ENCODE data around the gene GNA12.
"Not testable (repeated sequence)": the region's sequence is repeated elsewhere in the genome, so short reads cannot be mapped to it uniquely, and the experiment has no call there.

The GNA12 gene

DNA sequence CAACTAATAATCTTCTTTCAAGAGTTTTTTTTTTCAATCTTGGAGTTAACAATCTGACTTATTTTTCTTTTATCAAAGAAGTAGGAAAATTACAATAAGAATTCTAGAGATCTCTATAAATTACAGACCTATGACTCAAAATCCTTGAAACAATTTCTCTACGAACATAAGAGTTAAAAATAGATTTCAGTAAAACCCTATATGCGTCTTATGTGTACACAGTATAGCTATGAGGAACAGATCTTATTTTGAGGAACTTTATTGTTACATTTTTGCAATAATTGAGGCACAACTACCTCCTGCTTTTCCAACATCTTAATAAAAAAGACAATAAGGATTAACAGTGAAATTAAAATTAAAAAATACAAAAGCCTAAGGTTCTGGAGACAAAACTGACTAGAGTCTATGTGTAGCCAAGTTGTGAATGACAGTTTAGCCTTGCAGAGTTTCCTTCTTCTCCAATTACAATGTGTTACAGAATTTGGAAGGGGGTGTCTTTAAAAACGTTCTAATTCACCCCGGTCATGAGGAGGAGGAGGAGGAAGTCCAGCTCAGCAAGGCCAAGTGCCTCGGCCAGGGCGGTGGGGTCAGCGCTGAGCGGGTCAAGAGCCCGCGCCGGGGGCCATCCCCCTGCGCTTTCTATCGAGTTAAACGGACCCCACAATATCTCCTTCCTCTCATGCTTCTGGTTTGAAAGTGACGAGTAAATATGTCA lies 115.6 kb downstream of the GNA12 start:
- no peak for DNase-seq (ENCODE audit: low read depth in 3 of 3)

GRCh38 chr7:2727206-2727605 lies 116.9 kb downstream of the GNA12 start:
- not testable (repeated sequence) for DNase-seq (ENCODE audit: low read depth in 3 of 3)

DNA sequence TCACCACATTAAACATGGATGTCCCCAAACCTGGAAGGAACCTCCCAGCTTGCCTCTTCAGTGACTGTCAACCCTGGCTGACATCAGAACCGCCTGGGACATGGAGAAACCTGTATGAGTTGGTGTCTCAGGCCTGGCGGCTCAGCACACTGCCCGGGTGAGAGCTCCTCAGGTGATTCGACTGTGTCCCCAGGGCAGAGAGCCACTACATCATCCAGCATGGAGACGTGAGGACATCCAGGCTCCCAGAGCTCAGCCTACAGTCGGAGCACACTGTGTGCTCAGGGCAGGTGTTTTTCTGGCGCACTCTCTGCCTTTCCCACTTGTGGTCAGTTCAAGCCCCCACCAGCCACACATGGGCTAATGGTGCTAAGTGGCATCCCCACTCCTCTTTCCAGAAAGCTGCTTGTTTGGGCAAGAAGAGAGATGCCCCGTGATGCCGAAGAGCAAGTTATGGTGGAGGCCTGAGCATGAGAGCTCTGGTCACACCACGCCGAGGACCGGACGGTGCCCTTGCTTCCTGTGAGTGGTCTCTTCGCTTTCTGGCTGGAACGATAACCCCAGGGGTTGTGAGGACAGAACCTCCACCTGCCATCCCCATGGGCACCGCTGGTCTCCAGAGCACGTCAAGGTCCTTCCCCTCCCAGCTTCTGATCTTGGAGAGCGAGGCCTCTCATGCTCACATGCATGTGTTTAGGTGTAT lies 117.6 kb downstream of the GNA12 start:
- DNase-seq (ENCODE audit: low read depth in 3 of 3): no peak

- DNase-seq (ENCODE audit: low read depth in 3 of 3): no peak
These were observed 118.7 kb downstream of the GNA12 start for GRCh38 chr7:2725178-2726105.

GRCh38 chr7:2724453-2725177 lies 119.5 kb downstream of the GNA12 start:
- no peak for DNase-seq (ENCODE audit: low read depth in 3 of 3)

DNA sequence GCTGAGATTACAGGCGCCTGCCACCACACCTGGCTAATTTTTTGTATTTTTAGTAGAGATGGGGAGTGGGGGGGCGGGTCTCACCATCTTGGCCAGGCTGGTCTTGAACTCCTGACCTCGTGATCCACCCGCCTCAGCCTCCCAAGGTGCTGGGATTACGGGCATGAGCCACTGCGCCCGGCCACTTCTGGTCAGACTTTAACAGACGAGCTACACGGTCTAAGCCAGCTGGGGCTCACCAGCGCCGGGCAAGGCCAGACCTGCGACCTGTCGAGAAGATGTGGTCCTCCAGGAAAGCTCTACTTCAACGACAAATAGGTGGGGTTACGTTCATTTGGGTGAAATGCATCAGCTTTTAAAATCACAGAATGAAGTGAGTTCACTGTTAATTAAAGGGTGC lies 120.1 kb downstream of the GNA12 start:
- DNase-seq (ENCODE audit: low read depth in 3 of 3): not testable (repeated sequence)

DNA sequence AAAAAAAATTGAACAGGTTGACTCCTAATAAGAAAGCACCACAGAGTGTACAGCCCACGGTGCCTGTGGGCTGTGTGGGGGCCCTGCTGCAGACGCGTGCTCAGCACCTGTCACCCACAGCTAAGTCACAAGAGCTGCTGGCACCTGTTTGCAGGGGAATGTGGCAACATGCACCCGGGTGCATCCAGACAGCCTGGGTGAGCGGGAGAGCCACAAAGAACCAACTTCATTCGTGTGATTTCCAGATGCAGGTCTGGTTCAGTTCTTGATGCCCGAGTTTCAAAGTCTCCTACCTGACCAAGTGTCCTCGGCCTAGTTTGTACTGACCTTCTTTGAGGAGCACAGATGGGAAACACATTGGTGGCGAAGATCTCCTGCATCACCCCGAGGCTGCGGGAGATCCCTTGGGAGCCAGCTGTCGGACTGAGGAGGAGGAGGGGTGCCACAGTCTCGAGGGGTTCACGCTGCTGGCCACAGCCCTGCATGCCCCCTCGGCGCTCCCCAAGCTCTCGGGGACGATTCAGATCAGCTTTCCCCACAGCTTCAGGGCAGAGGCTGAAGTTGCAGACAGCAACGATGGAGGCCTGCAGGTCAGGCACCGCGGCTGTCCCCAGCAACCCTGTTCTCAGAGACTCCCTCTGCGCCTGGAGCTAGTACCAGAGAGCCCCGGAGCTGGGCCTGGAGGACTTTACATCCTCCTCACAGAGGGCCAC lies 120.8 kb downstream of the GNA12 start:
- no peak for DNase-seq (ENCODE audit: low read depth in 3 of 3)

- DNase-seq (ENCODE audit: low read depth in 3 of 3): no peak
These were observed 121.5 kb downstream of the GNA12 start for GRCh38 chr7:2722591-2722990.

GRCh38 chr7:2721842-2722241 lies 122.3 kb downstream of the GNA12 start:
- no peak for DNase-seq (ENCODE audit: low read depth in 3 of 3)

- DNase-seq (ENCODE audit: low read depth in 3 of 3): no peak
These were observed 124.1 kb downstream of the GNA12 start for GRCh38 chr7:2720024-2720423.

DNA sequence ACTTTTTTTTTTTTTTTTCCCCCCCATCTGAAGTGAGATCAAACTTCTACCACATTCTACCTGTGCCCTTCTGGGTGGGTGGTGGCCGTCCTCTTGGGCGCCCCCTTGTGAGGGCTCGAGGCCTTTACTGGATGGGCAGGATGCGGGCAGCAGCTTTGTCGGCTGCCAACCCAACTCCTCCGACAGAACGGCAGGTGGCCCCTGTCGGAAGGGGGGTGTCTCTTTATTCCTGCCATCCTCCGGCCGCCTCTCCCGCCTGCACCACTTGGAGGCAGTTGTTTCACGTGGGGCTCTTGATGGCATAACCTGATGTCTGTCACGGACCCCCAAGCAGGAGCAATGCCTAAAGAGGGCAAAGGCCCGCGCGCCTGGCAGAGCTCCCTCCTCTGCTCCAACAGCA lies 125.1 kb downstream of the GNA12 start:
- peak; percentile 34 to 53 (median 42) for DNase-seq (ENCODE audit: low read depth in 3 of 3)

DNA sequence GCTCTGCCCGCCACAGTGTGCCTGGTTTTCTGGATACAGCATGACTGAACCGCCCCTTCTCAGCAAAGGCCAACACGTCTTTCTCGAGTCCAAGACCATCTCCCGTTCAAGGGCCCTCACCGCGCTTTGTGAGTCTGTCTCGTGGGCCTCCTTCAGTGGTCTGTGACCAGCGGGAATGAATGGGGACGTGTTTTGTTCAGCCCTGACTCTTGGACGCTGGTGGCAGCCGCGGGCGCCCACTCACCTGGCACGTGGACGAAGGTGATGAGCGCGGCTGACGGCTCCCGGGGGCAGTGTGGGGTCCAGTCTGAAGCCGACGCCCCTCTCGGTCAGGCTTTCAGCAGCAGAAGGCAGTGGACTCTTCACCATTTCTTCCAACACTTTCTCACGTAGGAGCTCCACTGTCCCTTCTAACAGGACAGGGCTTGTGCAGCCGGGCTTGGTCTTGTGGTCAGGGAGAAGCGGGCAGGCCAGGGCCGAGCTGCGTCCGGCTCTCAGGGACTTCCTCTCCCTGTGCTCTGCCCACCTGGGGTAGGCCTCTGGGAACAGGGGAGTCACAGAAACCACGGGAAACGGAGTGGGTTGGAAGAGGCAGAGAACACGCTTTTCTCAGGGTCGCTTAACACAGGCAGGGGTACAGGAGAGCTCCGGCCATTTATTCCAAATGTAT lies 125.7 kb downstream of the GNA12 start:
- no peak for DNase-seq (ENCODE audit: low read depth in 3 of 3)

- DNase-seq (ENCODE audit: low read depth in 3 of 3): no peak
These were observed 126.5 kb downstream of the GNA12 start for GRCh38 chr7:2717293-2718261.

- DNase-seq (ENCODE audit: low read depth in 3 of 3): no peak
These were observed 127.2 kb downstream of the GNA12 start for GRCh38 chr7:2716906-2717292.

- no peak for DNase-seq (ENCODE audit: low read depth in 3 of 3)
These were observed 127.6 kb downstream of the GNA12 start for GRCh38 chr7:2716488-2716887.

- DNase-seq (ENCODE audit: low read depth in 3 of 3): peak in 1 of 3 experiments; percentile 14
These were observed 128.5 kb downstream of the GNA12 start for GRCh38 chr7:2715341-2716231.

- no peak for DNase-seq (ENCODE audit: low read depth in 3 of 3)
These were observed 129.5 kb downstream of the GNA12 start for GRCh38 chr7:2714636-2715035.

DNA sequence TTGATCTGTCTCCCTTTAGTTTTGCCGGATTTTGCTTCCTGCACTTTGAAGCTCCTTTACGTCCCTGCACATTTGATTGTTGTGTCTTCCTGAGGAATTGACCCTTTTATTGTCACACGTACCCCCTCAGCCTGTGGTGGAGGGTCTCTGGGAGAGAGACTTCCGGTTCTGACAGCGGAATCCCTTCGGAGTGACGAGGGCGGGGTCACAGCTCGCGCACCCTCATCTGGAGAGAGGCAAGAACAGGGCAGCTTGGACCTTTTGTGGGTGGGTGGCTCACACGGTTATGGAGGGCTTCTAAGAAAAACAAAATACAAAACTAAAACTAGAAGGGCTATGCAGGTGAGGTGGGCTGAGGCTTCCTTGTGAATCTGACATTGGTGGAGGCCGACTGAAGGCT lies 130.1 kb downstream of the GNA12 start:
- DNase-seq (ENCODE audit: low read depth in 3 of 3): no peak

Data from stimulated activated CD4-positive, alpha-beta T cell treated with anti-CD3 and anti-CD28 coated beads, TNF-alpha, amount 100 ng/mL, for 4 hours (primary cell).